DND-41 (cell line): ENCODE data around the gene IL17REL.

Experiments
- CTCF ChIP-seq: IDR thresholded peaks from 2 replicates; pipeline ENCODE4 v1.5.1; 2012; ENCODE audit warnings: borderline replicate concordance, low read length, moderate library complexity, mild to moderate bottlenecking; ENCODE audit not compliant: poor library complexity, severe bottlenecking; ENCODE audit errors: extremely low read depth
- EZH2 ChIP-seq: IDR thresholded peaks from 3 replicates; pipeline ENCODE4 v1.6.1; 2012; ENCODE audit warnings: borderline replicate concordance, low read depth, mild to moderate bottlenecking, moderate library complexity, low read length, inconsistent platforms; ENCODE audit not compliant: severe bottlenecking

GRCh38 chr22:49951000-49951677, 61.4 kb downstream of the IL17REL start:
- TF ChIP-seq CTCF: no peak
- no peak for TF ChIP-seq EZH2
